ENCODE data around the gene PCGF3.

PCGF3 gene

GRCh38 chr4:712916-713632 is 7.4 kb downstream of the PCGF3 start:
- TF ChIP-seq, protein P1, sequence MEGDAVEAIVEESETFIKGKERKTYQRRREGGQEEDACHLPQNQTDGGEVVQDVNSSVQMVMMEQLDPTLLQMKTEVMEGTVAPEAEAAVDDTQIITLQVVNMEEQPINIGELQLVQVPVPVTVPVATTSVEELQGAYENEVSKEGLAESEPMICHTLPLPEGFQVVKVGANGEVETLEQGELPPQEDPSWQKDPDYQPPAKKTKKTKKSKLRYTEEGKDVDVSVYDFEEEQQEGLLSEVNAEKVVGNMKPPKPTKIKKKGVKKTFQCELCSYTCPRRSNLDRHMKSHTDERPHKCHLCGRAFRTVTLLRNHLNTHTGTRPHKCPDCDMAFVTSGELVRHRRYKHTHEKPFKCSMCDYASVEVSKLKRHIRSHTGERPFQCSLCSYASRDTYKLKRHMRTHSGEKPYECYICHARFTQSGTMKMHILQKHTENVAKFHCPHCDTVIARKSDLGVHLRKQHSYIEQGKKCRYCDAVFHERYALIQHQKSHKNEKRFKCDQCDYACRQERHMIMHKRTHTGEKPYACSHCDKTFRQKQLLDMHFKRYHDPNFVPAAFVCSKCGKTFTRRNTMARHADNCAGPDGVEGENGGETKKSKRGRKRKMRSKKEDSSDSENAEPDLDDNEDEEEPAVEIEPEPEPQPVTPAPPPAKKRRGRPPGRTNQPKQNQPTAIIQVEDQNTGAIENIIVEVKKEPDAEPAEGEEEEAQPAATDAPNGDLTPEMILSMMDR (IDR thresholded peaks at IDR 0.05; ENCODE audit: control insufficient read depth, insufficient read depth, low read depth, low read length, missing control alignments) = no peak
- DNase-seq (ENCODE audit: low read depth) = no peak

DNA sequence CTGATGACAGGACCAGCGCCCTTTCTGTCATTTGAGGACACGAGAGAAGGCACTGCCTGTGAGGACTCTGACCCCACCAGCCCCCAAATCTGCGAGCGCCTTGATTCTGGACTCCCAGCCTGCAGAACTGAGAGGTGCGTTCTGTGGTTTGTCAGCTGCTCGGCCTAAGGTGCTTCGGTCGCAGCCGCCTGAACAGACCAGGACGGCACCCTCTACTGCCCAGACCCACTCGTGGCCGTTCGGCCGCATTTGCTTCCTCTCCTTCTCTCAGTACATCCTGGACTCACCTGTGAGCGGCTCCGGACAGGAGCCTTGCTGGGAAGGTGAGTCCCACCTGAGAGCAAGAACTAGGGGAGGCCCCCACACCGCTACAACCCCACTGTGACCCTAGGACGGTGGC is 8.5 kb downstream of the PCGF3 start:
- DNase-seq (ENCODE audit: low read depth) = no peak
- TF ChIP-seq, protein P1 (IDR thresholded peaks at IDR 0.05; ENCODE audit: control insufficient read depth, insufficient read depth, low read depth, low read length, missing control alignments) = no peak
- H3K4me3 ChIP-seq (ENCODE audit: control insufficient read depth, low read depth, low read length) = no peak overlapping the region

More at GRCh38 chr4:712916-713632, 7.4 kb downstream of the PCGF3 start:
- H3K4me3 ChIP-seq (ENCODE audit: control insufficient read depth, low read depth, low read length) = no peak overlapping the region

GRCh38 chr4:717601-718320 is 12.1 kb downstream of the PCGF3 start:
- TF ChIP-seq, protein P1 (IDR thresholded peaks at IDR 0.05; ENCODE audit: control insufficient read depth, insufficient read depth, low read depth, low read length, missing control alignments) = no peak
- no peak for DNase-seq (ENCODE audit: low read depth)
- no peak overlapping the region for H3K4me3 ChIP-seq (ENCODE audit: control insufficient read depth, low read depth, low read length)

DNA sequence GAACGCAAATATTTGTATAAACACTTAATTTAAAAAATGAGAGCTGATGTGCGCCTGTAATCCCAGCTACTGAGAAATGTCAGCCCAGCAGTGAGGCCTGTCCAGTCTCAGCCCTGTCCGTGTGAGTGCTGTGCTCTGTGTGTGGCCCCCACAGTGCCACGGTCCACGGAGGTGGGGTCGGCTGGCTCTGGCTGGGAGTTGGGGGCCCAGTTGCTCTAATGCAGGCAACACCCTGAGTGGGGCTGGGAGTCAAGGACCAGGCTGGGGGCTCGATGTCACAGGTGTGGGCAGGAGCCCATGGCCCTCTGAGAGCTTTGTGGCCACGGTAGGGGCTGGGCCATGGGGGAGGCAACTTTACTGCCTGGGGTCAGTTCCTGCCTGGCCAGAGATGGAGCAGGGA is 12.8 kb downstream of the PCGF3 start:
- TF ChIP-seq, protein P1 (IDR thresholded peaks at IDR 0.05; ENCODE audit: control insufficient read depth, insufficient read depth, low read depth, low read length, missing control alignments) = no peak
- H3K4me3 ChIP-seq (ENCODE audit: control insufficient read depth, low read depth, low read length) = no peak overlapping the region
- no peak for DNase-seq (ENCODE audit: low read depth)

DNA sequence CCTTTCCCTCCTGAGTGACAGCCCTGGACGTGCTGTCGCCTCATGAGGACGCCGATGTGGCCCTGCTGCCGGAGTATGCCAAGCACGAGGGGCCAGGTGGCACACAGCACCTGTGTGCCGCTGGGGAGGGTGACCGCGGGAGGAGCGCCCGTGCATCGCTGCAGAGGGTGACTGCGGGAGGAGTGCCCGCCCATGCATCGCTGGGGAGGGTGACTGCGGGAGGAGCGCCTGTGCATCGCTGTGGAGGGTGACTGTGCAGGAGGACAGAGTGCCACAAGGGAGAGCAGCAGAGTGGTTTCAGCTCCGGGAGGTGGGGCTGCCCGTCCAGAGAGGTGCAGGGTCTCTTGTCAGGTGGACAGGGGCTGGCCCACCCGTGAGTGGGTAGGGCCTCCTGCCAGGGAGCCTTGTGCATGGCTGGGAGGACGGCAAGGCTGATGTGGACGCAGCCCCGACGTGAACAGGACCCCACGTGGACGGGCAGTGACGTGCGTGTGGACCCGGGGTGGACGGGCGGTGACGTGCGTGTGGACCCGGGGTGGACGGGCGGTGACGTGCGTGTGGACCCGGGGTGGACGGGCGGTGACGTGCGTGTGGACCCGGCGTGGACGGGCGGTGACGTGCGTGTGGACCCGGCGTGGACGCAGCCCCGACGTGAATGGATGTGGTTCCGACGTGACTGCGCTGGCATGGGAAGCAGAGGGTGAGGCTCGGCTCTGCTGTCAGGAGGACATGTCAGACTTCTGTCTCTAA is 14.7 kb downstream of the PCGF3 start:
- TF ChIP-seq, protein P1 (IDR thresholded peaks at IDR 0.05; ENCODE audit: control insufficient read depth, insufficient read depth, low read depth, low read length, missing control alignments) = no peak
- no peak for DNase-seq (ENCODE audit: low read depth)
- no peak overlapping the region for H3K4me3 ChIP-seq (ENCODE audit: control insufficient read depth, low read depth, low read length)

GRCh38 chr4:721261-722168 is 15.9 kb downstream of the PCGF3 start:
- no peak overlapping the region for H3K4me3 ChIP-seq (ENCODE audit: control insufficient read depth, low read depth, low read length)
- TF ChIP-seq, protein P1 (IDR thresholded peaks at IDR 0.05; ENCODE audit: control insufficient read depth, insufficient read depth, low read depth, low read length, missing control alignments) = no peak
- no peak for DNase-seq (ENCODE audit: low read depth)

Data from AG09309 (cell line).